Heart left ventricle (tissue), 13 donors: ENCODE results near the gene USHBP1.

ENCODE experiments used
- CTCF ChIP-seq, 12 donors: fragments of 200-600 bp; sonication (generic) in 4 of 12; IDR thresholded peaks; one replicate each; pipeline versions ENCODE4 v1.5.0 to v1.8.0; 2018 to 2022; ENCODE audit warnings: antibody characterized with exemption in 12 of 12, mild to moderate bottlenecking in 5 of 12
- POLR2A ChIP-seq, 2 donors: fragments of 450-650 bp; IDR thresholded peaks; one replicate each; pipeline ENCODE4 v1.6.1; 2017; ENCODE audit warnings: antibody characterized with exemption in 2 of 2, mild to moderate bottlenecking in 2 of 2, moderate library complexity in 2 of 2
- donor health status: ischemic (EF 13 %, LVEDD 7.1; RV severe dilation, severe dysfunction).
- donor health status: DM: no; HTN: yes; CAD: no.
- donor health status: DM: no; HTN: no; CAD: no.
- donor health status: ischemic (EF 25% LVEDD 6.9; RV normal size, moderate dysfunction).
- donor health status: ischemic (EF 25% LVEDD 5.7; RV mildly dilated, moderate dysfunction).
- donor health status: ischemic (EF 35%, LVEDD 5.7; RV mildly dilated, moderate dysfunction).
- donor health status: nonischemic (EF 11% LVEDD 7.7; RV severe dilation, severe dysfunction).
- donor health status: DM: yes; HTN: yes; CAD: no.
- donor health status: PGD.
- donor health status: ischemic (EF 29% LVEDD 5.4; RV normal size, mild dysfunction).
- donor health status: nonischemic (EF 23%, LVEDD 6.1; RV moderate dilation, normal function).

DNA sequence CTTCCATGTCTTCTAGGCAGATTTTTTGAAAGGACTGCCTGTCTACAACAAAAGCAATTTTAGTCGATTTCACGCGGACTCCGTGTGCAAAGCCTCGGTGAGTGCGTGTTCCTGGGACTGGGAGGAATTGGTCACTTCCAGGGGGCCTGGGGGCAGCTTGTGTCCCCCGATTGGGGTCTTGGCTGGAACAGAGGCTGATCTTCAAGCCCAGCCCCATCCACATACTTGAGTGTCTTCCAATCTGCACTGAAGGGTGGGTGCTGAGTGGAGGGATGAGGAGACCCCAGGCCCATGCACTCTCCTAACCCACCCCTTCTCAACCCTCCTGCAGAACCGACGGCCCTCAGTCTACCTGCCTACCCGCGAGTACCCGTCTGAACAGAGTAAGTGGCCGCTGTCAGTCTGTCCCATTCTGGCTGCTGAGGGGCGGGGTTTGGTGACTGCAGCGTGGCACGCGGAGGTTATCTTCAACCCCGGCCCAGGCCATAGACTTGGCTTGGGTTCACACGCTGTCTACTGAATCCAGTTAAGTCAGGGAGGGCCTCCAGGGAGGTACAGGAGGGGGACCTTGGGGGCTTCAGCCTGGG is 49.6 kb upstream of the USHBP1 start:
- TF ChIP-seq CTCF (IDR thresholded peaks at IDR 0.05) (no peak), POLR2A (IDR thresholded peaks at IDR 0.05) (no peak)
